Fibroblast of skin of scalp (primary cell): Measurements from ENCODE around the gene ZCCHC9. TPM values are rescaled to one million over a fixed set of nuclear protein-coding genes. Genes with fewer than 3 reads are reported as not detected.
"Not testable (repeated sequence)": the region's sequence is repeated elsewhere in the genome, so short reads cannot be mapped to it uniquely, and the experiment has no call there.

ENCODE experiments used
- DNase-seq: peaks from one replicate; pipeline ENCODE4 v3.0.0-alpha.2; 2013
- polyA plus RNA-seq, 2 experiments: library from polyadenylated mRNA; unstranded; fragments of 120-200 nt; gene quantifications; one replicate each; pipeline ENCODE4 v1.2.1, GENCODE V29; 2013; ENCODE audit not compliant: insufficient read length in 2 of 2

Gene ZCCHC9, protein sequence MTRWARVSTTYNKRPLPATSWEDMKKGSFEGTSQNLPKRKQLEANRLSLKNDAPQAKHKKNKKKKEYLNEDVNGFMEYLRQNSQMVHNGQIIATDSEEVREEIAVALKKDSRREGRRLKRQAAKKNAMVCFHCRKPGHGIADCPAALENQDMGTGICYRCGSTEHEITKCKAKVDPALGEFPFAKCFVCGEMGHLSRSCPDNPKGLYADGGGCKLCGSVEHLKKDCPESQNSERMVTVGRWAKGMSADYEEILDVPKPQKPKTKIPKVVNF
- polyA plus RNA-seq (2013, experiment 1 of 2; ENCODE audit: insufficient read length), result 26.3 TPM
- 26.1 TPM for polyA plus RNA-seq (2013, experiment 2 of 2; ENCODE audit: insufficient read length)

DNA sequence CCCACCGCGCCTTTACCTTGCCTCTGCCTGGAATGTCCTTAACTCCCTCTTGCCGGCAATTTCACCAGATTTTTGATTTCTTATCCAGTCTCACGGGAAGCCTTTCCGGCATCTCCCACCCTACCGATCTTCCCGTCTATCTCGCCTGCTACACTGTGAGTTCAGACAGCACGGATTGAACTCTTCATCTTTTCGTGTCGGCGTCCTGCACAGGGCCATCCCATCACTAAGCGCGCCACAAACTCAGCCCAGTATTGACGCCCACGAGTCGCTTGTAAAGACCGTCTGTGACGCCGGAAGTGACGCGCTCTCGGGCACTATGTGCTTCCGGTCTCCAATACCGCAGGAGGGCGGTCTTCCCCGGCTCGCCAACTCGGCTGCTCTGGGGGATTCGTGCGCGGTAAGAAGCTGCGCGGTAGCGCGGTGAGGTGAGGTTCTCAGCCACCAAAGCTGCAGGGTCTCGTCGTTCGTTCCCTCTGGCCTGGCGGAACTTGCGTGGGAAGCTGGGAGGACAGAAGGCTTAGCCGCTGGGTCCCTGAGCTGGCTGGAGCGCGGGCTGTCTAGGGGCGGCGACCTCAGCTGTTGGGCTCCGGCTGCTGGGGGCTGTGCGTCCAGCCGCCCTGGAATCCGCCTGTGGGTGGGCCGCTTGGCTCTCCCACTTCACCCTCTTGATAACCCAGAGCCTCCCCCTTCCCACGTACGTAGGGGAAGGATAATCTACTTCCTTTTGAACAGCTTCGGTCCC, at the start of gene ZCCHC9:
TSS of gene ZCCHC9 (plus strand) at position 317 of the 745 bp plus-strand sequence. CDS start 3,171 bp downstream, outside the sequence.
- peak; percentile 97 for DNase-seq

DNA sequence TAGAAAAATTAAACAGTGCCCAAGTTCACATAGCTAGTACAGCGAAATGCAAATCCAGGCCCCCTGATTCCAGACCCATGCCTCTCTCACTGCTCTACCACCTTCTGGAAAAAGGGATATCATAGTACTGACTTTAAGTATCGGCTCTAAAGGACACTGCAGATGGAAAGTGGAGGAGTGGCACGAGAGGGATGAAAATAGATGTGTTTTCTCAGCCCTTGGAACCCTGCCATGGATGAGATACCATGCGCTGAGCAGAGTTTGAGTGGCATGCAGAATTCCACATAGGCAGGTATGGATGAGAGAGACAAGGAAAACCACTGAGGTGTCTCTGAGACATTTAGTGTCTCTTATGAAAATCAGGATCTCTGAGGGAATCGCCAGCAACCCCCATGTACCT, 49.5 kb upstream of the ZCCHC9 start:
- DNase-seq, result no peak

DNA sequence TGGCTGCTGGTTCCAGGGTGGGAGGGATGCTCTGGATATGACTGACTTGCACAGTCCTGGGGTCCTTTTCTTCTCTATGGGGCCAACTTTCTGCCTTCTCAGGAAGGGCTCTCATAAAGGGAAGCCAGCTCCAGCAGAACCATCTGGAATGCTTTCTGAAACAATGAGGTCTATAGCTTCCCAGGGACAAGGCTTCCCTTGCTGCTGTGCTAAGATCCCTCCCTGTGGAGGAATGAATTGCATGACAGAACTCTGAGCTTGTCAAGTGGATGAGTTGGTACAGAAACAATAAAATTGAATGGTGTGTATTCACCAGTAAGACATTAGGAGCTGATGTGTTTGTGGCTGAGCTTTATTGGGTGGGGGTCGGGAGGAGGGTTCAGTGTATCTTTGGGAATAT, 48.5 kb upstream of the ZCCHC9 start:
- DNase-seq, result no peak

DNA sequence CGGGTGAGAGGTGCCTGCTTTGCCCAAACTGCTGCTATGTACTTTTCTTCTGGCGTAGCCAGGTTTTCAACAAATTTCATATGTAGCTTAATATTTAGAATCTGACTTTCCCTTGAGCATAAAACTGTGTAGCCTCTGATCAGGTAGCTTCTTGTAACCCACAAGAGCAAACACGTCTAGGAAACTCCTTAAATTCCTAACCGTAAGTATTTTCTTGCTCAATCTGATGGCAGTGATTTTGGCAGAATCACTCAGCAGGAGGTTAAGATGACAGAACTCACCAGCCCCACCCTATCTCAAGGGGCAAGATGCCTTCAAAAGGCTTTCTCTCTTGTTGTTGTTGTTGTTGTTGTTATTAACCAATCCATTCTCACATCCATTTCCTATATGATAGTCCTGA, 47.5 kb upstream of the ZCCHC9 start:
- DNase-seq, result no peak

DNA sequence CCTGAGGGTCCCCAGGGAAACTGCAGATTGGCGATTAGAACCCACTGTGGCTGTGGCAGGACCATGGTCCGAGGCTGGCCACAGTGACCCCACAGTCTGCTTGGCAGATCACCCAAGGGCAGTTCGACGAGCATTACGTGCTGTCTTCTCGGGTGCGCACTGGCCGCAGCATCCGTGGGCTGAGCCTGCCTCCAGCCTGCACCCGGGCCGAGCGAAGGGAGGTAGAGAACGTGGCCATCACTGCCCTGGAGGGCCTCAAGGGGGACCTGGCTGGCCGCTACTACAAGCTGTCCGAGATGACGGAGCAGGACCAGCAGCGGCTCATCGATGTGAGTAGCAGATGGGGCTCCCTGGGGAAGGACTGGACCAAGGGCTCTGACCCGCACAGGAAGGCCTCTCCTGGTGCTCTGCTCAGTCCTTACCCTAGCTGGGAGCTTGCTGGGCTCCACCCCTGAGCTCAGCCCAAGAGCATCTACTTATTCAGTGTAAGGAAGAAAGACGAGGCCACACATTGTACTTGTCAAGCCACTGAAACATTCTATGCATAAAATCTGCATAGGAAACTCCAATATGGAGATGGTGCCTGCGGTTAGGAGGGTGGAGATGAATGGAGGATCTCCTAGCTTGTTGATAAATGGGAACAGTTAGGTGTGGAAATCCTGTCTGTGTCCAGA, 46.4 kb upstream of the ZCCHC9 start:
- DNase-seq, result no peak

DNA sequence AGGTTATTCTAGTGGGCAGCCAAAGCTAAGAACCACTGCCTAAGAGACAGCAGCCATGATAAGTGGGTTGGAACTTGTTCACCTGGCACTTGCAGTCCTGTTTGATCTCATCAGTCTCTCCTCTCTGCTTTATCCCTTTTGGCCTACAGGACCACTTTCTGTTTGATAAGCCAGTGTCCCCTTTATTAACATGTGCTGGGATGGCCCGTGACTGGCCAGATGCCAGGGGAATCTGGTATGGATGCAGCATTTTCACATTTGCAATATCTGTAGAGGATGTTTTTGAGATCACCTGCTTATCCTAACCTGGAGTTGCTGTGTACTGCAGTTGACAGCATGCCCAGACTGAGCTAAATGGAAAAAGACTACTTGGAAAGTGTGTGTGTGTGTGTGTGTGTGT, 44.6 kb upstream of the ZCCHC9 start:
- DNase-seq, result no peak

DNA sequence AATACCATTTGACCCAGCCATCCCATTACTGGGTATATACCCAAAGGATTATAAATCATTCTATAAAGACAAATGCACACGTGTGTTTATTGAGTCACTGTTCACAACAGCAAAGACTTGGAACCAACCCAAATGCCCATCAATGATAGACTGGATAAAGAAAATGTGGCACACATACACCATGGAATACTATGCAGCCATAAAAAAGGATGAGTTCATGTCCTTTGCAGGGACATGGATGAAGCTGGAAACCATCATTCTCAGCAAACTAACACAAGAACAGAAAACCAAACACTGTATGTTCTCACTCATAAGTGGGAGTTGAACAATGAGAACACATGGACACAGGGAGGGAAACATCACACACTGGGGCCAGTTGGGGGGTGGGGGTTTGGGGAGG, 38.6 kb upstream of the ZCCHC9 start:
- DNase-seq, result not testable (repeated sequence)

DNA sequence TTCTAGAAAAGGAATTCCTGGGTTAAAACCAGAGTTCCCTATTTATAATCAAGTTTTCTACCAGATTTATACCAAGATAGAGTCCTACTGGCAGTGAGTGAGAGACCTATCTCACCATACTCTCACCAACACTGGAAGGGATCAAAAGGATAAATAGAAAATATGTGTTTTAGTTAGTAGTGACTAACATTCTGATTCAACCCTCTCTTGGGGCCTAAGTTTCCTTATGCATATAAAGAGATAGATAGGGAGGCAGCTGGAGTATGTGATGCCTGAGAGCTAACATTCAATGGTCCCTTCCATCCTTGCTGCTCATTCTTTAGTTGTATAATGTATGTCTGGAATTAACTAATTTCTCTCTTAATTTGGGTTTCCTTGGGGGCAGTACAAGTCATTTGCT, 36.3 kb upstream of the ZCCHC9 start:
- DNase-seq, result peak; percentile 34

DNA sequence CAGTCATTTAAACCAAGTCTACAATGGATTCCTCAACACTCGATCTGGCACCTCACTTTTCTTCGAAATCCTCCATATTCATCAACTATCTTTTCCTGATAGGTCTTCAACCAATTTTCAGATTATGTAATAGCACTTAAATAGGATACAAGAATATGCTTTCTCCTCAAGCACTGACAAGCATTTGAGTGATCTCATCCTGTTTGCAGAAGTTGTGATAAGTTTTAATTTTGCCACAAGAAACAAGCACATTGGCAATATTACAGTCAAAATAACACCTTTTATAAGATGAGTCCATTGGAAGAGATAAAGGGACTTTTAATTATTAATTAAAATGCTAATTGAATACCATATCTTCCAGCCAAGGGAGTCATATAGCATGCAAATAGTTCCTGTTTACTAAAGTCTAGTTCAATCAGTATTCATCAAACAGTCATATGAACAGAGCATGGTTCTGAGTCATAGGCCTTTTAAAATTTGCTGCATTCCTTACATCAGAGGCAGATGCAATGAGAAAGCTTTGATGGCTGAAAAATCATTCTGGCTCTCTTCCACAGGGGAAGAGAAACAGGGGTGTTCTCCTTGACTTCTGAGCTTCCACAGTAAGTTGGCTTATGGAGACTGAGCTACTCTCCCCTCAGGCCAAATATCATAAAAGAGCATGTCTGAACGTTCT, 32.7 kb upstream of the ZCCHC9 start:
- DNase-seq, result peak; percentile 80

DNA sequence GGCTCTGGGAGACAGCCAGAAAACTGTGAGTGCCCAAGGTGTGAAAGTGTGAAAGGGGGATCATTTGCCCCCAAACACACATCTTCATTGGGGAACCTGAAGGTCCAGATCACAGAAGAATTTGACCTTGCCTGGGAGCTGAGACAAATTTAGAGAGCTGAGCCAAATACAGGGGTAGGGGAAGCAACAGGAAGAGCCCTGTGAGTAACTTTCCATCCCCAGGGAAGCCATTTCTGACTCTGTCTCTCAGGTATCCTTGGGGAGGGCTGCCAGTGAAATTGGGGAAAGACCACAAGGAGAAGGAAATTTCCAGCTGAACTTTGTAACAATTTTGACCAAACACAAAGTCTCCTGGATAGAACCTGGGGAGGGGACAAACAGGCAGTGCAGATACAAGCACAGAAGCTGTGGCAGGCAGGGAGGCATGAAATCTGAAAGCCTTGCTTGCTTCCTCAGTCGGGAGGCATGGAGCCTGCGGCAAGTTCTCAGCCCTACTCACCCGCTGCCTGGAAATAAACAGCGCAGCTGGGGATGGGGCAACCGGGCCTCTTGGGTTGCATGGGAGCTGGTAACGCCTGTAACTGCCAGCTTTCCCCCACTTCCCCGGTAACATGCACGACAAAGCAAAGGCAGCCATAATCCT, 31.5 kb upstream of the ZCCHC9 start:
- no peak for DNase-seq

DNA sequence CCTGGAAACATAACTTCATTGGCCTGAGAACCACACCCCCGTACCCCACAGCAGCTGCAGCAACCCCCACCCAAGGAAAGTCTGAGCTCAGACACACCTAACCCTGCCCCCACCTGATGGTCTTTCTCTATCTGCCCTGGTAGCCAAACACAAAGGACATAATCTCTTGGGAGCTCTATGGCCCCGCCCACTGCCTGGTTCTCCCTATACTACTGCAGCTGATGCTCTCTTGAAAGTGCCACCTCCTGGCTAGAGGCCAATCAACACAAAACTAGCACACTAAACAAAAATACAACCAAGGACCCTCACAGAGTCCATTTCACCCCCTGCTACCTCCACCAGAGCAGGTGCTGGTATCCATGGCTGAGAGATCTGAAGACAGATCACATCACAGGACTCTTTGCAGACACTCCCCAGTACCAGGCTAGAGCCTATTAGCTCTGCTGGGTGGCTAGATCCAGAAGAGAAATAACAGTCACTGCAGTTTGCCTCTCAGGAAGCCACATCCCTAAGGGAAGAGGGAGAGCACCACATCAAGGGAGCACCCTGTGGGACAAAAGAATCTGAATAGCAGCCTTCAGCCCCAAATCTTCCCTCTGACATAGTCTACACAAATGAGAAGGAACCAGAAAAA, 30.9 kb upstream of the ZCCHC9 start:
- DNase-seq, result not testable (repeated sequence)

DNA sequence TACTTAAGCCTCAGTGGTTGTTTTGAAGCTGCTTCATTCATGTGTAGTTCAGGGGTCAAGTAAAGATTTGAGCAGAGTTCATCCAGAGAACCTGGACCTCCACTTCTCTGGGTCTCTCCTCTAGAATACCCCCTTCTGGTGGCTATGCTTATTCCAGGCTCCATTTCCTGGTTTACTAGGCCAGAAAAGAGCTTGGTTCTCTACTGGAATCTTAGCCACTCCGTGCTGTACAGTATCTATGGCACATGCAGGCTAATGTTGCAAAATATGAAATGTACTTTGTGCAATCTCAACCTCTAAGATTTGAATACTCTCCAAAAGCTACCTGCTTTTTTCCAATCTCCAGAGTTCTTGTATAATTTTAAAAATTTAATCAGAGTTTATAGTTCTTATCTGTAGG, 17.4 kb upstream of the ZCCHC9 start:
- no peak for DNase-seq

DNA sequence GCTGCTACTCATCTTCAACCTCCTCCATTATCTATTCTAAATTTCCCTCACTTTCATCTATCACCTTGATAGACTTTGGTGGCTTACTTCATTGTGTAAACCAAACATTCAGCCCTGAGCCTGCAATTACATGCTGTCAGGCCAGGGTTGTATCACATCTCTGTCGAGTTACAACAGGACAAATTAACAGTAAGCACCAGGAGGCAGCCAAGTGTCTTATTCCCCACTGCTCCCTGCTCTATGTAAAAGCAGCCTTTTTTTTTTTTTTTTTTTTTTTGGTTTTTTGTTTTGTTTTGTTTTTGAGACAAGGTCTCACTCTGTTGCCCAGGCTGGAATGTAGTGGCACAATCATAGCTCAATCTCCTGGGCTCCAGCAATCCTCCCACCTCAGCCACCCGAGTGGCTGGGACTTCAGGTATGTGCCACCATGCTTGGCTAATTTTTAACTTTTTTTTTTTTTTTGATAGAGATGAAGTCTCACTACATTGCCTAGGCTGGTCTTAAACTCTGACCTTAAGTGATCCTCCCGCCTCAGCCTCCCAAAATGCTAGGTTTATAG, 15.2 kb upstream of the ZCCHC9 start:
- DNase-seq, result no peak

DNA sequence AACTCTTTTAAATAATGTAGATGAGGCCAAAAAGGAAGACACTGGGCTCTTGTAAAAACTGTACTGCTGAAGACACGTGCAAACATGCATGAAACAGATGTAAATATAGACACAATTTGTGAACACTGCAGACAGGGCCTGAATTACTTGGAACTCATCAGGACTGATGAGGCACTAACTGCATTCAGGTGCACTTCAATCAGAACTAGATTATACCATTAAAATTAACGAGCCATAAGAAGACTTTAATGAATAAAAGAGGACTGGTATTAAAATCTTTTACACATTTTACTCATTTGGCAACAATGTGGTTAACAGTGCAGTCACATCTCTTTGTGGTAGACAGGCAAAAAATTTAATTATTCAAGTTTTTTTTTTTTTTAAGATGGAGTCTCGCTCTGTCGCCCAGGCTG, 13.4 kb upstream of the ZCCHC9 start:
- DNase-seq, result no peak

DNA sequence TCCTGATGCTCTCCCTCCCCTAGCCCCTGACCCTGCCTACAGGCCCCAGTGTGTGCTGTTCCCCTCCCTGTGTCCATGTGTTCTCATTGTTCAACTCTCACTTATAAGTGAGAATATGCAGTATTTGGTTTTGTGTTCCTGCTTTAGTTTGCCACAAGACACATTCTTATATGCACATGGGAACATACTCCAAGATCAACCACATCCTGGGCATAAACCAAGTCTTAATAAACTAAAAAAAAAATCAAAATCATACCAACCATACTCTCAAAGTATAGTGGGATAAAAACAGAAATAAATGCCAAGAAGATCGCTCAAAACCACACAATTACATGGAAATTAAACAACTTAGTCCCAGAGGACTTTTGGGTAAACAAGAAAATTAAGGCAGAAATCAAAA, 11.2 kb upstream of the ZCCHC9 start:
- peak; percentile 54 for DNase-seq

DNA sequence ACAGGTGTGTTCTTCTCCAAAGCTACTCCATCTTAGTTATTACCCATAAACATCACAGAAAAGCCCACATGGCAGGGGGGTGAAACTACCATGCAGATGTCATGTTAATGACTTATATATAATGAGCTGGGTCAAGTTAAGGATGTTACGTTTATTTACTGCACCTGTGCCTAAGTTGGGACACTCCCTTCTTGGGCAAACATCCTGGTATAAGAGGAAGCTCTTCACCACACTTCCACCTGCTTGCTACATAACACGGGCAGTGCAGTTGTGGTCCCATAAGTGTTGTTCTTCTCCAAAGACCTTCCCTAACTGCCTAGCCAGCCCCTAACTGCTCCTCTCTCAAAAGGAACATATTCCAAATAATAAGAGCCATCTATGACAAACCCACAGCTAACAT, 9.3 kb upstream of the ZCCHC9 start:
- no peak for DNase-seq

DNA sequence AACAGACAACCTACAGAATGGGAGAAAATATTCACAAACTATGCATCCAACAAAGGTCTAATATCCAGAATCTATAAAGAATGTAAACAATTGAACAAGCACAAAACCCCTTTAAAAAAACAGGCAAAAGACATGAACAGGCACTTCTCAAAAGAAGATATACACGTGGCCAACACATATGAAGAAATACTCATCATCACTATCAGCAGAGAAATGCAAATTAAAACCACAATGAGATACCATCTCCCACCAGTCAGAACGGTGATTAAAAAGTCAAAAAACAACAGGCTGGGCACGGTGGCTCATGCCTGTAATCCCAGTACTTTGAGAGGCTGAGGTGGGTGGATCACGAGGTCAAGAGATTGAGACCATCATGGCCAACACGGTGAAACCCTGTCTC, 7.4 kb upstream of the ZCCHC9 start:
- DNase-seq, result not testable (repeated sequence)

DNA sequence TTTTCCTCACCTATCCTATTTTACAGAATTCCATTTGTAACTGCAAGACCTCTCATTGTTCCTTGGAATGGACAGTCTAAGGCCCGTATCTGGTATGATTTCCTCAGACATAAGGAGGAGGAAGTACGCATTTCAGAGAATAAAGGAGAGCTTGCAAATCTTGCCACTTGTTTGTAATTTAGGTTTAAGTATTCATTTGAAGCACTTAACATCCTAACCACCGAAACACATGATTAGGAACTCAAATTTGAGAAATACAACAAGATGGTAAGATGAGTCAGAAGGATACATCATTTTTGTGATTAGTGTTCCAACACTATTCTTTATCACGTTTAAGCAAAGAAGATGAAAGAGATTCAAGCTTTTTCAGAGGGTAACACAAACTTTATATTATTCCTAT, 3.9 kb upstream of the ZCCHC9 start:
- no peak for DNase-seq

DNA sequence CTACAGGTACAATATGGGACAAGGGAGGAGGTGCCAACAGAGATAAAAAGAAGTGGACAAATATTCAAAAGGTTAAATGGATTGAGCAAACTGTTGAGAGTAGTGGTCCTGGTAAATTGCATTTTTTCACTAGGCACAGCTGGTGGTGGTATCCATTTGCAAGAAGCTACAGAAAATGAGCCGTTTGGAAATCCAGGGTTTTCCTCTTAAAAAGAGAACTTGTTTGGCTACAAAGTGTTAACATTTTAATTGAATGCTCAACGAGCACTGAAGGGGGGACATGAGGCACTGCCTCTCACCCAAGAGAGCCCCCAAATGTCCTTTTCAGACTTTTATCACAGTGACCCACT, 491 bp upstream of the ZCCHC9 start:
- no peak for DNase-seq

DNA sequence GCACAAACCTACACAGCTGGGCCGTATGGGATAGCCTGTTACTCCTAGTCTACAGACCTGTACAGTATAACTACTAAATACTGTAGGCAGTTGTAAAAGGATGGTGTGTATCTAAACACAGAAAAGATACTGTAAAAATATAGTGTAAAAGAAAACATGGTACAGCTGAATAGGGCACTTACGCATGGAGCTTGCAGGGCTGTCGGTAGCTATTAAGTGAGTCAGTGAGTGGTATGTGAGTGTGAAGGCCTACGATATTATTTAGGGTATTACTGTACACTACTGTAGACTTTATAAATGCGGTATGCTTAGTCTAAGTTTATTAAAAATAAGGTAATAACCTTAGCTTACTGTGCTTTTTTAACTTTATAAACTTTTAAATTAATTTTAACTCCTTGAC, 1.2 kb downstream of the ZCCHC9 start:
- no peak for DNase-seq

DNA sequence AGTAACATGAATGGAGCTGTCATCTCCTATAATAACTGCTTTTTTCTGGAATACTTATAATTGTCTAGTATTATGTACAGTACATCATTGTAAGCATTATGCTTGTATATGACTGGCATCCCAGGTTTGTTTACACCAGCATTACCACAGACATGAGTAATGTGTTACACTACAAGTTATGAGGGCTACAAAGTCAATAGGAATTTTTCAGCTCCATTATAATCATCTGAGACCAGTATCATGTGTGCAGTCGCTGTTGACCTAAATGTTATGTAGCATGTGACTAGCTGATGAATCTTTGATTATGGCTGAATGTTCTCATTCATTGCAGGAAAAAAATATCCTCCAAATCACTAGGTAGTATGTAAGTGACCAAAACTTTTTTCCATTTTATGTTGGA, 2.2 kb downstream of the ZCCHC9 start:
- peak; percentile 33 for DNase-seq

DNA sequence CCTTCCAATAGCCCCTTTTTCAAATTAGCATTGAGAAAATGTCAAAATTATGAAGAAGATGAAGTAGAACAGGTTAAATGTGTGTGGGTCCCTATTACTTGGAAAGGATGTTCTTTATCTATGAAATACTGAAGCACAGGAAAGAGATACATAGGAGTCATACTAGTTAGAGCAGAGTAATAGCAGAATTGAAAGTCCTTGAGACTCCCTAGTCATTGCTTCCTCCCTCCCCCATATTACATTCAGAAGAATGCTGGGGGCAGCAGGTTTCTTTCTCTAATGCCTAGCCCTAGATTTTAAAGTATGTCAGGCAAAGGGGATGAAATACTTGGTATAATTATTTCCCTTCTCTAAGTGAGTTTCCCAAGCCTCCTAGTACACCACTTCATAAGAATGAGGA, 4.4 kb downstream of the ZCCHC9 start:
- no peak for DNase-seq
